OCI-LY1 (cell line): ENCODE data around the gene PPIL4.

Experiments
- H2AFZ ChIP-seq: fragments of 200-600 bp; sonication (generic), shearing (Covaris generic); 2 replicates; pipeline ENCODE4 v1.6.0; 2014; ENCODE audit warnings: antibody characterized with exemption, mild to moderate bottlenecking, low read length
- H3F3A ChIP-seq: fragments of 200-600 bp; sonication (generic), shearing (Covaris generic); 2 replicates; pipeline ENCODE4 v1.6.0; 2014; ENCODE audit warnings: mild to moderate bottlenecking, antibody characterized with exemption, low read length, moderate library complexity; ENCODE audit not compliant: insufficient read depth
- H3K27ac ChIP-seq: fragments of 200-600 bp; sonication (generic); 2 replicates; pipeline ENCODE4 v1.5.1; 2014; ENCODE audit warnings: low read length, mixed run types, mild to moderate bottlenecking, low read depth; ENCODE audit not compliant: poor library complexity, severe bottlenecking
- H3K27me3 ChIP-seq: fragments of 200-600 bp; sonication (generic); 2 replicates; pipeline ENCODE4 v1.6.0; 2014; ENCODE audit warnings: antibody characterized with exemption, mild to moderate bottlenecking, low read length, moderate library complexity; ENCODE audit not compliant: insufficient read depth
- H3K36me3 ChIP-seq: fragments of 200-600 bp; sonication (generic); 2 replicates; pipeline ENCODE4 v1.6.1; 2014; ENCODE audit warnings: mild to moderate bottlenecking, antibody characterized with exemption, low read length, moderate library complexity, mixed read lengths; ENCODE audit not compliant: insufficient read depth
- H3K4me1 ChIP-seq: fragments of 200-600 bp; sonication (generic); 2 replicates; pipeline ENCODE4 v1.5.1; 2014; ENCODE audit warnings: mild to moderate bottlenecking, low read length, moderate library complexity; ENCODE audit not compliant: insufficient read depth, severe bottlenecking
- H3K4me2 ChIP-seq: fragments of 200-600 bp; sonication (generic), shearing (Covaris generic); 2 replicates; pipeline ENCODE4 v1.6.1; 2014; ENCODE audit warnings: low read length
- H3K4me3 ChIP-seq: fragments of 200-600 bp; sonication (generic); 2 replicates; pipeline ENCODE4 v1.5.1; 2014; ENCODE audit warnings: low read length, low read depth, mild to moderate bottlenecking, mixed read lengths; ENCODE audit not compliant: poor library complexity, severe bottlenecking
- H3K79me2 ChIP-seq: fragments of 200-600 bp; shearing (Covaris generic); 2 replicates; pipeline ENCODE4 v1.6.1; 2016; ENCODE audit warnings: mixed run types, low read length, mixed read lengths; ENCODE audit not compliant: insufficient read depth
- H3K9ac ChIP-seq: fragments of 200-600 bp; sonication (generic), shearing (Covaris generic); 2 replicates; pipeline ENCODE4 v1.6.1; 2014; ENCODE audit warnings: mild to moderate bottlenecking, low read length, mixed read lengths
- H3K9me2 ChIP-seq: fragments of 200-600 bp; sonication (generic), shearing (Covaris generic); 2 replicates; pipeline ENCODE4 v1.6.1; 2014; ENCODE audit warnings: low read depth, mild to moderate bottlenecking, low read length, mixed read lengths
- H3K9me3 ChIP-seq: fragments of 200-600 bp; shearing (Covaris generic); 2 replicates; pipeline ENCODE4 v1.6.1; 2014; ENCODE audit warnings: low read length, mixed read lengths
- H4K20me1 ChIP-seq: fragments of 200-600 bp; sonication (generic), shearing (Covaris generic); 2 replicates; pipeline ENCODE4 v1.6.0; 2016; ENCODE audit warnings: mild to moderate bottlenecking, low read length; ENCODE audit not compliant: insufficient read depth
- CTCF ChIP-seq: fragments of 200-600 bp; sonication (generic), shearing (Covaris generic); IDR thresholded peaks from 2 replicates; pipeline ENCODE4 v1.5.1; 2017; ENCODE audit warnings: mild to moderate bottlenecking, antibody characterized with exemption, low read length, moderate library complexity, mixed read lengths
- EZH2 ChIP-seq: fragments of 200-600 bp; sonication (generic), shearing (Covaris generic); IDR thresholded peaks from 2 replicates; pipeline ENCODE4 v1.8.0; 2017; ENCODE audit warnings: borderline replicate concordance, mixed run types, mild to moderate bottlenecking, antibody characterized with exemption, low read length, moderate library complexity, mixed read lengths

Gene PPIL4

GRCh38 chr6:149586149-149586548, 40.3 kb upstream of the PPIL4 start:
- no peak overlapping the region for H3K4me2 ChIP-seq
- no peak overlapping the region for H3K4me3 ChIP-seq
- no peaks in the 10 kb centered on the region for H3K9me2 ChIP-seq
- no peak overlapping the region for H3K9ac ChIP-seq
- no peaks in the 10 kb centered on the region for H4K20me1 ChIP-seq
- no peaks in the 10 kb centered on the region for H3K9me3 ChIP-seq
- H3K4me1 ChIP-seq = no peaks in the 10 kb centered on the region
- peaks cover 5% of the 10 kb centered on the region; the same call in 1 of the 2 replicates for H3F3A ChIP-seq
- peaks cover 76% of the 10 kb centered on the region for H3K36me3 ChIP-seq
- TF ChIP-seq CTCF (no peak), EZH2 (no peak)
- H2AFZ ChIP-seq = no peak overlapping the region
- no peak overlapping the region for H3K27ac ChIP-seq
- H3K79me2 ChIP-seq = no peaks in the 10 kb centered on the region
- no peaks in the 10 kb centered on the region for H3K27me3 ChIP-seq

GRCh38 chr6:149581349-149581748, 35.5 kb upstream of the PPIL4 start:
- no peaks in the 10 kb centered on the region for H3K27me3 ChIP-seq
- H2AFZ ChIP-seq = no peak overlapping the region
- peaks cover 5% of the 10 kb centered on the region; the same call in 1 of the 2 replicates for H3F3A ChIP-seq
- H3K79me2 ChIP-seq = no peaks in the 10 kb centered on the region
- no peaks in the 10 kb centered on the region for H4K20me1 ChIP-seq
- H3K4me3 ChIP-seq = no peak overlapping the region
- H3K4me2 ChIP-seq = no peak overlapping the region
- no peaks in the 10 kb centered on the region for H3K9me3 ChIP-seq
- TF ChIP-seq CTCF = no peak
- TF ChIP-seq EZH2 = no peak
- no peak overlapping the region for H3K9ac ChIP-seq
- no peaks in the 10 kb centered on the region for H3K9me2 ChIP-seq
- H3K36me3 ChIP-seq = peaks cover 72% of the 10 kb centered on the region
- no peak overlapping the region for H3K27ac ChIP-seq
- H3K4me1 ChIP-seq = no peaks in the 10 kb centered on the region

- Histone ChIP-seq H3K79me2 (no peaks in the 10 kb centered on the region), H3K27ac (no peak overlapping the region), H3K9ac (no peak overlapping the region), H3K4me2 (no peak overlapping the region), H4K20me1 (no peaks in the 10 kb centered on the region), H3K9me2 (no peaks in the 10 kb centered on the region), H3F3A (peaks cover 5% of the 10 kb centered on the region; the same call in 1 of the 2 replicates), H3K4me1 (no peaks in the 10 kb centered on the region), H3K9me3 (no peaks in the 10 kb centered on the region), H3K27me3 (no peaks in the 10 kb centered on the region), H2AFZ (no peak overlapping the region), H3K4me3 (no peak overlapping the region), H3K36me3 (peaks cover 72% of the 10 kb centered on the region)
- TF ChIP-seq CTCF = no peak
- TF ChIP-seq EZH2 = no peak
Observed at GRCh38 chr6:149580880-149581279, 35.0 kb upstream of the PPIL4 start.
